ENCODE data around the gene CTNS.

The CTNS gene

GRCh38 chr17:3626831-3627768 is 9.5 kb upstream of the CTNS start:
- ATAC-seq (no peak), DNase-seq (no peak)

- DNase-seq (no peak), ATAC-seq (no peak)
Measured at GRCh38 chr17:3627769-3628167, 8.8 kb upstream of the CTNS start.

- ATAC-seq (no peak), DNase-seq (no peak)
Measured at GRCh38 chr17:3630781-3631180, 5.8 kb upstream of the CTNS start.

DNA sequence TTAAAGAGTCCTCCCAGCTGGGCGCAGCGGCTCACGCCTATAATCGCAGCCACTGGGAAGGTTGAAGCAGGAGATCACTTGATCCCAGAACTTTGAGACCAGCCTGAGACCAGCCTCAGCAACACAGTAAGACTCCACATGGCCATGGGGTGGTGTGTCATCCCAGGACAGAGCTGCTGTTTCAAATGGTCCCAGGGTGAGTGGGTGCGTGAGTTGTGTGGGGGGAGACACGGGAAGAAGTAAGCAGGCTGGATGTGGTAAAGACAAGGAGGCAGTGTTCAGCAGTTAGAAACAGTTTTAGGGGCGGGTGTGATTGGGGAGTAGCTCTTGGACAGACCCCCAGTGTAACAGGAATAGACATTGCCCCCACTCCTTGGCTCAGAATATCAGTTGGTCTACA is 4.3 kb upstream of the CTNS start:
- no peak for DNase-seq

GRCh38 chr17:3635474-3636153 is 946 bp upstream of the CTNS start:
- DNase-seq: no peak
- peak; percentile 11 for ATAC-seq

More for the DNA sequence above, 4.3 kb upstream of the CTNS start:
- ATAC-seq: no peak

DNA sequence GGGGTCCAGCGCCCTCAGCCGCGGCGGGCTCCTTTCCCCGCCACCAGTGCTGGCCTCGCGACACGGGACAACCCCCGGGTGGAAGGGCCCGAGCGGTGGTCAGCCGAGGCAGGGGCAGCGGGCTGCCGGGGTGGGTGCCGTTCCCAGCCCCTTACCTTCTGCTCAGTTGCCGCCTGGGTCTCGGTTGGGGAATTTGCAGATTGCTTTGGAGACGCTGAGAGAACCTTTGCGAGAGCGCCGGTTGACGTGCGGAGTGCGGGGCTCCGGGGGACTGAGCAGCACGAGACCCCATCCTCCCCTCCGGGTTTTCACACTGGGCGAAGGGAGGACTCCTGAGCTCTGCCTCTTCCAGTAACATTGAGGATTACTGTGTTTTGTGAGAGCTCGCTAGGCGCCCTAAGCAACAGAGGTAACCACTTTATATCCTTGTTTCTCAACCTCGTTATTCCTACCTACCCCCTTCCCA is 381 bp downstream of the CTNS start:
- DNase-seq (no peak), ATAC-seq (no peak)

GRCh38 chr17:3639981-3640596 is 3.5 kb downstream of the CTNS start:
- DNase-seq: peak; percentile 52
- peak; percentile 26 for ATAC-seq

DNA sequence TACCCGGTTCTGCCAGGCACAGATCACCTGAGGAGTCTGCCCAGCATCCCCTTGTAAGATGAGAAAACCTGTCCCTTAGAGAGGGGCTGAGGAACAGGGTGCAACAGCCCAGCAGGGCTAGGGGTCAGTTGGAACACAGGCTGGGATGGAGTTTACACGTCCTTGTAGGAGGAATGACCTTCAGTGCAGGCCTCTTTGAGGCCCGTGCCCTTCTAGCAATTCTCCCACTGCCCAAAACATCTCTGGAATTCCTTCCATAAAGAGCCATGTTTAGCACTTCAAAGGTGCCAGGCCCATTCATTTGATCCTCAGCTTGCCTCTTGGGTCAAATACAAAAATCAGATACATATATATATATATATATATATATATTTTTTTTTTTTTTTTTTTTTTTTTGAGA is 4.5 kb downstream of the CTNS start:
- DNase-seq (no peak), ATAC-seq (no peak)

GRCh38 chr17:3641717-3642486 is 5.3 kb downstream of the CTNS start:
- ATAC-seq (no peak), DNase-seq (no peak)

DNA sequence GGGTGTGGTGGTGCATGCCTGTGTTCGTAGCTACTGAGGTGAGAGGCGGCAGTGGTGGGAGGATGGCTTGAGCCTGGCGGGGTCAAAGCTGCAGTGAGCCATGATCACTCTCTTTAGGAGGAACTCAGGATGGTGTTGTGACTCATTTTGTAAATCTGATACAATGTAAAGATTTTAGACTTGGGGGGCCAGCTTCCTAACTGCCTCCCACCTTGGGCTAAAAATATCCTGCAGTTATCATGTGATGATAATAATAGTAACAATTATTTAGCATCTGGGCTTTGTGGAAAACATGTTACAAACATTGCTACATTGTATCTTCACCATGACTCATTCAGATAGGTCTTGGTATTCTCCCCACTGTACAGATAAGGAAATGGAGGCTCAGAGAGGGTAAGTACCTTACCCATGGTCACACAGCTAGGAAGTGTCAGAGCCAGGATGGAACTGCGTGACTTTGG is 7.4 kb downstream of the CTNS start:
- peak; percentile 72 for ATAC-seq

DNA sequence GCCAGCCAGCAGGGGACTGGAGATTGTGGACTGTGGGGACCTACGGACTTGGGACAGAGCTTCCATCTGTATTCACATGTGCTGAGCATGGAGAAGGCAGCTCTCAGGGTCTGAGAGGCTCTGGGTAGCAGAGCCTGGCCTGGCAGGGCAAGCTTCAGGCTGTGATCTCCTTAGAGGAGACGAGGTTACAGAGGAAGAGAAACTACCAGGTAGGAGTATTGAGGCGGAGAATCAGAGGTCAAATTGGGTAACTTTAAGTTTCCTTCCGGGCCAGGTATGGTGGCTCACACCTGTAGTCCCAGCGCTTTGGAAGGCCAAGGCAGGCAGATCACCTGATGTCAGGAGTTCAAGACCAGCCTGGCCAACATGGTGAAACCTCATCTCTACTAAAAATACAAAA is 8.8 kb downstream of the CTNS start:
- ATAC-seq (no peak), DNase-seq (no peak)

More for the DNA sequence above, 7.4 kb downstream of the CTNS start:
- peak; percentile 30 for DNase-seq

GRCh38 chr17:3647251-3647650 is 10.7 kb downstream of the CTNS start:
- DNase-seq (no peak), ATAC-seq (no peak)

- DNase-seq (peak; percentile 54), ATAC-seq (peak; percentile 36)
Measured at GRCh38 chr17:3647769-3648555, 11.4 kb downstream of the CTNS start.

GRCh38 chr17:3655766-3656165 is 19.2 kb downstream of the CTNS start:
- ATAC-seq (no peak), DNase-seq (no peak)

DNA sequence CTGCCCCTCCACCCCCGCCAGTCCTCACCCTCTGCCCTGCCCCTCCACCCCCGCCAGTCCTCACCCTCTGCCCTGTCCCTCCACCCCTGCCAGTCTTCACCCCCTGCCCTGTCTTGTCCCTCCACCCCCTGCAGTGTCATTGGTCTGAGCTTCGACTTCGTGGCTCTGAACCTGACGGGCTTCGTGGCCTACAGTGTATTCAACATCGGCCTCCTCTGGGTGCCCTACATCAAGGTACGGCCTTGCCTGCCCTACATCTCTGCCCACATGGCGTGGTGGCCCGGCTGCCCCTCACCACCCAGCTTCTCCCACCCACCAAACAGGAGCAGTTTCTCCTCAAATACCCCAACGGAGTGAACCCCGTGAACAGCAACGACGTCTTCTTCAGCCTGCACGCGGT is 19.8 kb downstream of the CTNS start:
- DNase-seq (no peak), ATAC-seq (no peak)

GRCh38 chr17:3656755-3657587 is 20.4 kb downstream of the CTNS start:
- peak; percentile 5 for ATAC-seq
- no peak for DNase-seq

DNA sequence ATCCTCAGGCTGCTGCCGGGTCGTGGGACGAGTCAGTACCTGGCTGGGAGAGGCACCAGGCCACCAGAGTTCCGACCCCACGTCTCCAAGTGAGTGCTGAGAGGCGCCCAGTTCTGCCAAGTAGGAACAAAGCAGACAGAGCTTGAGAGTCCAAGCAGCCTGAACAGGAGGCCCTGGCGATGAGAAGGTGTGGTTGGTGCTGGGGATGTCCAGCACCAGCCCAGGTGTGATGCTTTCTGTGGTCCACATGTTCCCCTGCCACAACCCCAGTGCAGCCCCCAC is 21.0 kb downstream of the CTNS start:
- ATAC-seq: no peak
- DNase-seq: no peak

DNA sequence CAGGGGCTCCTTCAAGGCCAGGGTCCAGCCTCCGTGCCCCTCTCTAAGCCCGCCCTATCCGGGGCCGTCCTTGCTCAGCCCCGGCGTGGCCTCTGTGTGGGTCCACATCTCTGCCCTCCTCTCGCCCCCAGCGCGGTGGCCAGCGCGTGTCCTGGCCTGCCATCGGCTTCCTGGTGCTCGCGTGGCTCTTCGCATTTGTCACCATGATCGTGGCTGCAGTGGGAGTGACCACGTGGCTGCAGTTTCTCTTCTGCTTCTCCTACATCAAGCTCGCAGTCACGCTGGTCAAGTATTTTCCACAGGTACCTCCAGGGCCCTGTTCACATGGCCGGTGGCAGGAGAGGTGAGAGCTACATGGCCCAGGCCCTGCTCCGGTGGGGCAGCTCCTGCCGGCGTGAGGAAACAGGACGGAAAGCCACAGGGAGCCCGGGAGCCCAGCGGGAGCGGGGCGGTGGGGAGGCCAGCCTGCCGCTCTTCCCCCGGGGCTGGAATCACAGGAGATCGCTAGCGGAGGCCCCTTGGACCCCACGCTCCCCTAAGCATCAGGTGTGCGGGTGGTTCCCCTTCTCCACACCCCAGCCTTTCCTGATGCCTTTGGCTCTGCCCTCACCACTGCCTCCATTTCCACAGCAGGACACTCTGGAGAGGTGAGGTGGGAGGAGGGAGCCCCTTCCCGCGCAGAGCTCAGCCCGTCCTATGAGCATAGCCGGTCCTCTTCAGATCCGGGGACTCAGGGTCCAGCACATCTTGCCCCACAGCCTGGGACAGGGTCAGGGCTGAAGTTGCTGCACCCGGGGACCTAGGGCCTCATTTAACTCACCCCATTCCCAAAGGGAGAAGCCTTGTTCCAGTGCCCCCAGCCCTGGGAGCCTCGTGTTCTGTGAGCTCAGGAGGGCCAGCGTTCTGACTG is 21.6 kb downstream of the CTNS start:
- DNase-seq: no peak
- no peak for ATAC-seq

GRCh38 chr17:3658784-3659449 is 22.4 kb downstream of the CTNS start:
- ATAC-seq (no peak), DNase-seq (no peak)

Data from stimulated activated naive CD8-positive, alpha-beta T cell treated with anti-CD3 and anti-CD28 coated beads, Interleukin-15, Interleukin-2, amounts not matched to agents 100 U/mL and 50 U/mL, for 24 hours (primary cell).